HepG2 (cell line): ENCODE results near the gene NPSR1. TPM values are rescaled to one million over a fixed set of nuclear protein-coding genes. Genes with fewer than 3 reads are reported as not detected.
A peak's percentile ranks its signal among the peaks of the same experiment; 100 is the strongest.

ENCODE experiments used
- ARID4A ChIP-seq: sonication (generic); formaldehyde crosslinking; IDR thresholded peaks from 2 replicates; pipeline ENCODE4 v1.5.0; 2020; ENCODE audit warnings: mild to moderate bottlenecking, missing genetic modification reagents, borderline replicate concordance
- CEBPB ChIP-seq: IDR thresholded peaks from 2 replicates; pipeline ENCODE4 v1.6.1; 2011; ENCODE audit warnings: low read depth, low read length, improper control_type of control experiment, borderline replicate concordance
- DMAP1 ChIP-seq: IDR thresholded peaks from 2 replicates; pipeline ENCODE4 v1.6.1; 2016
- FOXJ3 ChIP-seq: sonication (generic); formaldehyde crosslinking; IDR thresholded peaks from 2 replicates; pipeline ENCODE4 v1.4.0; 2020; ENCODE audit warnings: missing genetic modification reagents, mild to moderate bottlenecking, borderline replicate concordance
- GATAD1 ChIP-seq: IDR thresholded peaks from 2 replicates; pipeline ENCODE4 v1.6.1; 2016; ENCODE audit warnings: missing genetic modification reagents, missing compliant biosample characterization
- HNF4G ChIP-seq, 2 experiments: sonication (generic) in 1 of 2; formaldehyde crosslinking in 1 of 2; IDR thresholded peaks; 2 replicates each; pipeline versions ENCODE4 v1.4.0 to v1.6.1; 2011 to 2020; ENCODE audit warnings: borderline replicate concordance in 2 of 2, low read depth in 2 of 2, mild to moderate bottlenecking in 2 of 2, low read length in 1 of 2, missing genetic modification reagents in 1 of 2, moderate library complexity in 1 of 2
- MEIS2 ChIP-seq: sonication (generic); formaldehyde crosslinking; IDR thresholded peaks from 2 replicates; pipeline ENCODE4 v1.9.0; 2021; ENCODE audit warnings: mild to moderate bottlenecking, missing genetic modification reagents
- NFYC ChIP-seq: IDR thresholded peaks from 2 replicates; pipeline ENCODE4 v1.6.1; 2016; ENCODE audit warnings: missing genetic modification reagents, missing compliant biosample characterization
- THRA ChIP-seq: sonication (generic); formaldehyde crosslinking; IDR thresholded peaks from 2 replicates; pipeline ENCODE4 v1.4.0; 2020; ENCODE audit warnings: missing genetic modification reagents, borderline replicate concordance
- TOE1 ChIP-seq: sonication (generic); formaldehyde crosslinking; IDR thresholded peaks from 2 replicates; pipeline ENCODE4 v1.4.0; 2020; ENCODE audit warnings: mild to moderate bottlenecking, missing genetic modification reagents
- ZHX2 ChIP-seq, 2 experiments: sonication (generic) in 1 of 2; formaldehyde crosslinking in 1 of 2; IDR thresholded peaks; 2 replicates each; pipeline versions ENCODE4 v1.6.1 to v1.9.0; 2014 to 2022; ENCODE audit warnings: antibody characterized with exemption in 1 of 2, borderline replicate concordance in 1 of 2, inconsistent platforms in 1 of 2, low read depth in 1 of 2, missing genetic modification reagents in 1 of 2
- ZNF280D ChIP-seq: sonication (generic); formaldehyde crosslinking; IDR thresholded peaks from 2 replicates; pipeline ENCODE4 v1.5.1; 2020; ENCODE audit warnings: mild to moderate bottlenecking, missing genetic modification reagents
- ZNF652 ChIP-seq: IDR thresholded peaks from 2 replicates; pipeline ENCODE4 v1.6.1; 2016; ENCODE audit warnings: low read depth, borderline replicate concordance
- polyA plus RNA-seq, 8 experiments: library from polyadenylated mRNA; depleted of rRNA in 3 of 8; stranded (reverse) in 7 of 8; unstranded in 1 of 8; fragments of >200 nt; fragmentation: Illumina TruSeq in 4 of 8; extraction: Trizol in 4 of 8; gene quantifications; 2 replicates each; pipeline versions ENCODE4 v1.2.1 to v1.2.3, GENCODE V29; 2011 to 2016; ENCODE audit warnings: low read depth in 4 of 8, missing spikeins in 1 of 8, mixed read lengths in 1 of 8; ENCODE audit not compliant: insufficient read depth in 1 of 8
- total RNA-seq, 5 experiments: library from RNA; depleted of rRNA; stranded (reverse); fragments of >200 nt; fragmentation: Illumina TruSeq; extraction: Trizol; gene quantifications; 2 replicates each; pipeline ENCODE4 v1.2.3, GENCODE V29; 2016; ENCODE audit warnings: low read depth in 1 of 5

The NPSR1 gene
- total and polyA plus RNA-seq, 2 of the 13 experiments (the other 11 are each of a cell fraction or from before 2014, with no cell fraction given) = not detected

- no peak; the same call in 1 of the 2 replicates for TF ChIP-seq ARID4A (CRISPR knock-in tag)
- TF ChIP-seq ZNF652 (CRISPR knock-in tag) = no peak
- peak; percentile 77 for TF ChIP-seq HNF4G (IDR thresholded peaks at IDR 0.05; ENCODE audit: borderline replicate concordance, low read depth, low read length)
- TF ChIP-seq HNF4G (CRISPR knock-in tag; IDR thresholded peaks at IDR 0.05; ENCODE audit: borderline replicate concordance, low read depth) = no peak
- TF ChIP-seq THRA = peak; percentile 54; the same call in 1 of the 2 replicates
- TF ChIP-seq FOXJ3 (CRISPR knock-in tag) = 0 out of 2 replicates have a peak, but pooled peaks have one; percentile 60
- no peak for TF ChIP-seq MEIS2
- peak; percentile 91 for TF ChIP-seq CEBPB
- peak; percentile 19; the same call in 1 of the 2 replicates for TF ChIP-seq DMAP1 (CRISPR knock-in tag)
- no peak for TF ChIP-seq ZHX2 (IDR thresholded peaks at IDR 0.05; ENCODE audit: low read depth)
- TF ChIP-seq ZHX2 (CRISPR knock-in tag; IDR thresholded peaks at IDR 0.05; ENCODE audit: borderline replicate concordance) = no peak
- no peak for TF ChIP-seq NFYC (CRISPR knock-in tag)
- no peak for TF ChIP-seq TOE1 (CRISPR knock-in tag)
- 0 out of 2 replicates have a peak, but pooled peaks have one; percentile 46 for TF ChIP-seq ZNF280D (CRISPR knock-in tag)
- 0 out of 2 replicates have a peak, but pooled peaks have one; percentile 8 for TF ChIP-seq GATAD1 (CRISPR knock-in tag)
Observed at GRCh38 chr7:34758111-34758601, 100.1 kb downstream of the NPSR1 start (continued).
